Measurements from ENCODE around the gene CEMP1.
A peak's percentile ranks its signal among the peaks of the same experiment; 100 is the strongest.

CEMP1 gene

DNA sequence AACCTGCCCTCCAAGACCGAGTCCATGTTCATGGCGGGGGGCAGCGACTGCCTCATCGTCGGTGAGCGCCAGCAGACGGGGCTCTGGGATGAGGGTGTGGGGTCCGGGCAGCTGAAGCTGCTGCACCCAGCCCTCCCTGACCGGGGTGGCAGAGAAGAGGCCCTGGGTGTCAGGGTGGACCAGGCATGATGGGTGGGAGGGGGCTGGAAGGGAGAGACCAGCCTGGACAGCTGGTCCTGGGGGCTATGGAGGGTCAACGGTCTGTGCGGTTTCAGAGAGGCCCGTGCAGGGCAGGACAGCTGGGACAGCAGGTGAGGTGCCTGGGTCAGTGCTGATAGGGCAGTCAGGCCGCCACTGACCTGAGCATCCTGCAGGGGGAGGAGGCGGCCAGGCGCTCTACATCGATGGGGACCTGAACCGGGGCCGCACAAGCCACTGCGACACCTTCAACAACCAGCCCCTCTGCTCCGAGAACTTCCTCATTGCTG is 30.7 kb downstream of the CEMP1 start:
- DNase-seq: no peak

DNA sequence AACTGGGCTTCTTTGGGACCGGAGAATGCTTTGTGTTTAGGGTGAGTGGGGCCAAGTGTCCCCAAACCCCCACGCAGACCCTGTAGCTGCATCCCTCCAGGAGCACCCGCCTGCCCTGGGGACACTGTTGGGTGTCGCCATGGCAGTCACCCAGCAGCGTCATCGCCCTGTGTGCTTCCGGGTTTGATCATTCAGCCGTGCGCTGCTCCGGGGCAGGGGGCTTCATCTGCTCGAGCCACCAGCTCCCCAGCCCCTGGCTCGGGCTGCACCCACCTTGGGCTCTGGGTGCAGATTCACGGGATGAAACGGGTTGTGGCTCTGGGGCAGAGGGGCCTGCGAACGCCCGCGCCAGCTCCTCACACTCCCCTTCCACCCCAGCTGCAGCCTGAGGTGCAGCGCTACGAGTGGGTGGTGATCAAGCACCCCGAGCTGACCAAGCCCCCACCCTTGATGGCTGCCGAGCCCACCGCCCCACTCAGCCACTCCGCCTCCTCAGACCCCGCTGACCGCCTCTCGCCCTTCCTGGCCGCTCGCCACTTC is 31.2 kb downstream of the CEMP1 start:
- DNase-seq: no peak

- DNase-seq: no peak
Observed at GRCh38 chr16:2499454-2499853, 31.8 kb downstream of the CEMP1 start.

DNA sequence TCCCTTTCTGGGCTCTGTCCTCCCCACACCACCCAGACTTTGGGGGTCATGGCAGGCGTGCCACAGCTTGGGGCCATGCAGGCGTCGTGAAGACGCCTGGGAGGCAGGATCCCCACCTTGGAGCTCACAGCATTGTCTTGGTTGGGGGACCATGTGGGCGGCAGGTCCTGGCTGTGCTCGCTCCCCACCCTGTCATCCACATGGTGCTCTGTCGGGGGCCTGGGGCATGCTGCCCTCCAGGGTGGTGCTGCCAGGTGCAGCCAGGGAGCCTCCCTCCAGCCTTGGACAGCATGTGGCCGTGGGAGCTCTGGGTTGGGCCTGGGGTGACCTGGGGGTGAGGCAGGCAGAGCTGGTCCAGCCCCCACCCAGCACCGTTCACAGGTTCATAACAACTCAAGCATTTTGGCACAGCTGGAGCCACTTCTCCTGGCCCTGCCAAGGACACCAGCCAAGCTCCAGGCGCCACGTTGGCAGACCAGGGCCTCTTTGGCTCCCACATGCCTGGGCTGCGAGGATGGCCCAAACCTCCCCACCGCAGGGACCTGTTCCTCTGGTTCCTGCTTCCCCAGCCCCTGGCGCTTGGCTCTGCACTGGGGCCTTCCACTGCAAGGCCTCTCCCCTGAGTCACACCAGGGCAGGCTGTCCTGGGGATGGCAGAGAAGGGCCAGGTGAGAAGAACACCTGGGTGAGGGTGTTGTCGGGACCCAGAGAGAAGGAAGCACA is 32.5 kb downstream of the CEMP1 start:
- DNase-seq: no peak

DNA sequence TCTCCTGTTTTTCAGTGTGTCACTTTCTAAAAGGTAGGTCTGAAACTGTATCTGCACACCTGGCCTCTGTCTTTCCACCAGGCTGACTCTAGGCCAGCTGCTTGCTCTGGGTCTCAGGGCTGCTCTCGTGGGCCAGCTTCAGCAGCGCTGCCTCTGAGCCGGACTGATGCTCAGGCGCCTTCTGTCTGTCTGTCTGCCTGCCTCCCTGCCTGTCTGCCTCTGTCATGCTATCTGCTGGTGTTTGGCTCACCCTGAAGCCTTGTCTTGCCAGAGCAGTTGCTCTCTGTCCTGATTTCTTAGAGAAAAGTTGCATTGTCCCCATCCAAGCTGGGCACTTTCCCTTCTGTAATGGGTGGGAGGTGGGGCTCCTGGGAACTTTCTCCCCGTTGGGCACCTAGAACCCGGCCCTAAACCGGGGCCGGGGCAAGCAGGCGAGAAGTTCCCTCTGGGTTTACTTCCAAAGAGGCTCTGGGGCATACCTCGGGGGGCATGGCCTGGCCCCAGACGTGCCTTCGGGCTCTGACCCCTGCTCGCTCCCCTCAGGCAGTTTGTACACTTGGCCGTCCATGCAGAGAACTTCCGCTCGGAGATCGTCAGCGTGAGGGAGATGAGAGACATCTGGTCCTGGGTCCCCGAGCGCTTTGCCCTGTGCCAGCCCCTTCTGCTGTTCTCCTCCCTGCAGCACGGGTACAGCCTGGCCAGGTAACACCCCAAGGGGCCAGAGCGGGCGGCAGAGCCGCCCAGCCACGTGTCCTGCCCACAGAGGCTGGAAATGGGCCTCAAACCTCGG is 33.3 kb downstream of the CEMP1 start:
- no peak for DNase-seq

DNA sequence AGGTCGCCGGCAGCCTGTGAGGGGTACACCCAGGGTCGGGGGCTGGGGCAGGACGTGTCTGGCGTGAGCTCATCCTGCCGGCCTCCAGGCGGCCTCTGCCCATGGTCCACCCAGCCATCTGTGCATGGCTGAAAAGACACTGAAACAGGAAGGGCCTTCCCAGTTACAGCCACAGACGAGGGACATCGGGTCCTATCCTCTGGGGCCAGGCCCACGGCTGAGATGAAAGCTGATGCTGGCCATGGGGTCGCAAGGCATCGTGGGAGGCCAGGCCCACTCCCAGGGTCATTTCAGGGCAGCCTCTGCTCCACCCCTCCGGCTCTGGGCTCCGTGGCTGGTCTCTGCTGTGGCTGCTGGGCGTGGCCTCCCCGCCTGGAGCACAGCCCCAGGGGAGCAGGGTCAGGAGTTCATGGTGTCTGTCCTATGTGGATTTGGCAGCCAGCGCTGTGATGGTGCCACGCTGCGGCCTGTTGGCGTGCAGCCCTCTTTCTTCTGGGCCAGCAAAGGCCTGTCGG is 34.0 kb downstream of the CEMP1 start:
- DNase-seq: no peak

DNA sequence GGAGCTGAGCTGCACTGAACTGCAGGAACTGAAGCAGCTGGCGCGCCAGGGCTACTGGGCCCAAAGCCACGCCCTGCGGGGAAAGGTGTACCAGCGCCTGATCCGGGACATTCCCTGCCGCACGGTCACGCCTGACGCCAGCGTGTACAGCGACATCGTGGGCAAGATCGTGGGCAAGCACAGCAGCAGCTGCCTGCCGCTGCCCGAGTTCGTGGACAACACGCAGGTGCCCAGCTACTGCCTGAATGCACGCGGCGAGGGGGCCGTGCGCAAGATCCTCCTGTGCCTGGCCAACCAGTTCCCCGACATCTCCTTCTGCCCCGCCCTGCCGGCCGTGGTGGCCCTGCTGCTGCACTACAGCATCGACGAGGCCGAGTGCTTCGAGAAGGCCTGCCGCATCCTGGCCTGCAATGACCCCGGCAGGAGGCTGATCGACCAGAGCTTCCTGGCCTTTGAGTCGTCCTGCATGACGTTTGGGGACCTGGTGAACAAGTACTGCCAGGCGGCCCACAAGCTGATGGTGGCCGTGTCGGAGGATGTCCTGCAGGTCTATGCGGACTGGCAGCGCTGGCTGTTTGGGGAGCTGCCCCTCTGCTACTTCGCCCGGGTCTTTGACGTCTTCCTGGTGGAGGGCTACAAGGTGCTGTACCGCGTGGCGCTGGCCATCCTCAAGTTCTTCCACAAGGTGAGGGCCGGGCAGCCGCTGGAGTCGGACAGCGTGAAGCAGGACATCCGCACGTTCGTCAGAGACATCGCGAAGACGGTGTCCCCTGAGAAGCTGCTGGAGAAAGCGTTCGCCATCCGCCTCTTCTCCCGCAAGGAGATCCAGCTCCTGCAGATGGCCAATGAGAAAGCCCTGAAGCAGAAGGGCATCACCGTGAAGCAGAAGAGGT is 34.7 kb downstream of the CEMP1 start:
- DNase-seq: no peak

DNA sequence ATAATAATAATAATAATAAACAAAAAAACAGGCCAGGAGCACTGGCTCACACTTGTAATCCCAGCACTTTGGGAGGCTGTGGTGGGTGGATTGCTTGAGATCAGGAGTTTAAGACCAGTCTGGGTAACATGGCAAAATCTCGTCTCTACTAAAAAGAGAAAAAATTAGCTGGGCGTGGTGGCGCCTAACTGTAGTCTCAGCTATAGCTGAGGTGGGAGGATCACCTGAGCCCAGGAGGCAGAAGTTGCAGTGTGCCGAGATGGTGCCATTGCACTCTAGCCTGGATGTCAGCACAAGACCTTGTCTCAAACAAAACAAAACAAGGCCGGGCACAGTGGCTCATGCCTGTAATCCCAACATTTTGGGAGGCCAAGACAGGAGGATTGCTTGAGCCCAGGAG is 36.2 kb downstream of the CEMP1 start:
- DNase-seq: no peak

DNA sequence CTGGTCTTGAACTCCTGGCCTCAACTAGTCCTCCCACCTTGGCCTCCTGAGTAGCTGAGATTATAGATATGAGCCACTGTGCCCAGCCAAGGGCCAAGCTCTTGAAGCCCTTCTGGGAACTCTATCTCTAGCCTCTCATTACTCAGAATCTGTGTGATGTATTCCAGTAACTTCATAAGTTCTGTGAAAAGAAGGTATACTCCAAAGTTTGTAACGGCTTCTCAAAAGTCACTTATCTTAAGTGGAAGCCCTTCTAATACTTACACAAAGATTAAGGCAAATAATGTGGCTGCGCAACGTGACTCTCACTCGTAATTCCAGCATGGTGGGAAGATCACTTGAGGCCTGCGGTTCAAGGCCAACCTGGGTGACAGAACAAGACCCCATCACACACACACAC is 36.6 kb downstream of the CEMP1 start:
- no peak for DNase-seq

DNA sequence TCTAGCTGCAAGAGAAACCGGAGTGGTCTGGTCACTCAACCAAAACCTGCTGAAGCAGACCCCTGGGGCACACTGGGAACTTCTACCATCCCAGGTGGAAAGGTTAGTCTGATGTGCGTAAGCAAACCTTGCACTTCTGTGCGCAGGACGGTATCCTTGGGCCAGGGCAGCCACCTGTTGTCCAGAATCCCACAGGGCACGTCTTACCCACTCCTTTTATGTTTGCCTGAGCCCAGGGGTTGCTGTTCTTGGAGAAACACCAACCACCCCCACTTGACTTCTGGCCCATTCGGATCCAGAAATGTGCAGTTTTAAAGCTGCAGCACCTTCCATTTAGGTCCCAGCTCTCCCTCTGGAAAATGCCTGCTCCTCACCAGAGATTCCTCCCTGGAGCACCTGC is 37.6 kb downstream of the CEMP1 start:
- no peak for DNase-seq

- no peak for DNase-seq
Observed at GRCh38 chr16:2492292-2492691, 38.9 kb downstream of the CEMP1 start.

DNA sequence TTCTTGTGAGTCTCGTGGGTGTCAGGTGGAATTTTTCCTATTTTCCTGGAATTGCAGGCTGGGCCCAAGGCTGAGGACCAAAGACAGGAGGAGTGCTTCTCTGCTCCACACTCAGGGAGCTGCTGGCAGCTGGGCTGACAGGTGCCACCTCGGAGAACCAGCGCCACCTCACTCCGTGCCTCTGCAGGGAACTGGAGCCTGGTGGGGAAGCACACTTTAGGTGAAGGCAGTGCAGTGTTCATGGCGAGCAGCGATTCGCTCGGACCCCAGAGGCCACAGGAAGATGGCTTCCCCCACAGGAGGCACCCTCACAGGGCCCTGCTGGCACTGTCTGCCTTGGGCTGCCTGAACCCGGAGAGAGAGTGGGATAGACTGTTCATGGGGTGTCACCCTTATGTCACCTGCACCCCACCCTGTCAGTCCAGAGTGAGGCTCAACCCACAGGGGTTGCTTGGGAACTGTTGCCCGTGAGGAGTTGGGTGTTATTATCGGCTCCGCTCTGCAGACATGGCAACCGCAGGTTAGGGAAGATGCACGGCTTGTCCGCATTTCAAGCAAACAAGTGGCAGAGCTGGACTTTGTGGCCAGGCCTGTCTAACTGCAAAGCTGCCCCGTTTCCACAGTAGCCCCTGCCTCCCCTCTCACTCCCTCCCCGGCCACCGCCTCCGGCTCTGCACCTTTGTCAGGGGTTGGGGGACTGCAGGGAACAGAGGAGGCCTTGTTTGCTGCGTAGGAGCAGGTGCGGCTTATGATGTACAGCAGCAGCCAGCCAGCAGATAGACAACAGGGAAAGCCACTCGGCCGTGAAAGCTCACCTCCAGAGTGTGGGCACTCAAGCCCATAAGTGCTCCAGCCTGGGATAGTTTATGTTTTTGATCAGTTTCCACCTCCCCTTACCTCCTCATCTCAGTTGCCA is 40.8 kb downstream of the CEMP1 start:
- DNase-seq: no peak

DNA sequence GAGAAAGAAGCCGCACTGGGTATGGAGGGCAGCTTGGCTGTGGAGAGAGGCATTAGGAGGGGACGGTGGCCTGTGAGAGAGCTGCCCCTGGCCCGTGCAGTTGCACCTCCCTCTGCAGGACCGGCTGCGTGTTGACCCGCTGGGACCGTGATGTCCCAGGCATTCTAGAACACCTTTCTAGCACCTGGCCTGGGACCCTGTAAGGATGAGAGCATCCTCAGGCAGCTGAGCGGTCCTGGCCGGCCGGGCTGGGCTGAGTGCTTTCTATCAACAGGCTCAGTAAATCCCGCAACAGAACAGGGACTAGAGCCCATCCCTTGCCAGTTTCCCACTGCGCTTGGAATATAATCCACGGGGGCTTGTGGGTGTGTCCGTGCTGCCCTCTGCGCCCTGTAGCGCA is 41.6 kb downstream of the CEMP1 start:
- DNase-seq: no peak

GRCh38 chr16:2487903-2488531 is 43.2 kb downstream of the CEMP1 start:
- no peak for DNase-seq

- no peak for DNase-seq
Observed at GRCh38 chr16:2487517-2487842, 43.7 kb downstream of the CEMP1 start.

GRCh38 chr16:2486645-2487516 is 44.3 kb downstream of the CEMP1 start:
- DNase-seq: peak; percentile 64

DNA sequence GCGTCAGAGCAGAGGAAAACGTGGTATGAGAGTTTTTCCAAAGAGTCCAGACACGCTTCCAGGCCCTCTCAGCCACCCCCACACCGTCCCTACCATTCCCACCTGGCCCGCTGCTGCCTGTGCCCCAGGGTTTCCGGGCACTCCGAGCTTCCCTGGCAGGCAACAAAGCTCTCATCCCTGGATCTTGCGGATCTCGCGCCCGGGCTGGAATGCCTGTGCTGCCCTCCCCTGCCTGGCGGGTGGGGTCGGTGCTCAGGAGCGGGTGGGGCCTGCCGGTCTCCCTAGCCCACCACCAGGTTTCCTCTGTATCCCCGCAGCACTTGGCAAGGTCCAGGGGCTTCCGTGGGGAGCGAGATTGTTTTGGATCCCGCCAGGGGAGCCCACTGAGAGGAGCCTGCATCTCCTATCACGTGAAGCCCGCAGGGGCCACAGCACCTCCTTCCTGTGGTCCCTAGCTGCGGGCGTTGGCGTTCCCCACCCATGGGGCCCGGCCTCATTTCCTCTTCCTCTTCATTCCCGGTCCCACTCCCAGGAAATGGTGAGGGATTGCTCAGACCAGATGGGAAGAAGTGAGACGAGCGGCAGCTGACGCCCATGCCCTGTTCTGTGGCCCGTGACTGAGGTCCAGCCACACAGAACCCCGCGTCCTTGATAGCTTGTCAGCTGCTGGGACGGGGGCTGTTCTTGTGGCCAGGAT is 45.2 kb downstream of the CEMP1 start:
- no peak for DNase-seq

- DNase-seq: no peak
Observed at GRCh38 chr16:2484898-2485508, 46.2 kb downstream of the CEMP1 start.
